Erythroblast (primary cell): ENCODE measurements around the gene FAM186B.

Source experiments
- DNase-seq, 2 experiments: peaks; one replicate each; lab custom pipeline; 2025; lab: John Stamatoyannopoulos, UW
- GATA1 ChIP-seq: IDR thresholded peaks from 2 replicates; pipeline ENCODE4 v1.6.1; 2011; ENCODE audit warnings: low read depth, mild to moderate bottlenecking, control low read depth, low read length, moderate library complexity
- POLR2A ChIP-seq: IDR thresholded peaks from 2 replicates; pipeline ENCODE4 v1.6.1; 2011; ENCODE audit warnings: mild to moderate bottlenecking, low read length

Gene FAM186B

DNA sequence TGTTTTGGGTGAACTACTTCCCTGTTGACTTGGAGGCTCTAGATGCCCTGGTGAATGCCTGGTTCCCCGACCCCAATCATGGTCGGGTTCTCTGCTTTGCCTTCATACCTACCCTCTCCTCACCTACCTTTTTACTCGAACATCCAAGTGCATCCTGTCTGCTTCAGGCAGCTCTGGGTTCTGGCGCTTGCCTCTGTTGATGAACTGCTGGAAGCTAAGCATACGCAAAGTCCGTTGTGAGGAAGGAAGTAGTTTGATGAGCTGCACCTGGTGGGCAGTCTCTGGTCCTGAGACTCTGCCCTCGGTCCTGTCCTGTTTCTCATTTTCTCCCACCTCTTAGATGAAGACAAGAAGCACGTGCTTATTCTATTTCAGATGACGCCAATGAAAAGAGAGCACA, 53.0 kb downstream of the FAM186B start:
- DNase-seq = no peak

GRCh38 chr12:49552014-49552413, 53.4 kb downstream of the FAM186B start:
- TF ChIP-seq POLR2A (no peak), GATA1 (no peak)
- DNase-seq = no peak

More for the DNA sequence above, 53.0 kb downstream of the FAM186B start:
- TF ChIP-seq GATA1 (no peak), POLR2A (no peak)

- no peak for TF ChIP-seq POLR2A
- no peak for TF ChIP-seq GATA1
- no peak for DNase-seq
These were observed 54.7 kb downstream of the FAM186B start for GRCh38 chr12:49550693-49551252.

- no peak for DNase-seq
- TF ChIP-seq GATA1 (no peak), POLR2A (no peak)
These were observed 55.4 kb downstream of the FAM186B start for GRCh38 chr12:49549735-49550692.

GRCh38 chr12:49548822-49549648, 56.4 kb downstream of the FAM186B start:
- DNase-seq = peak in 1 of 2 experiments; percentile 19
- no peak for TF ChIP-seq POLR2A
- no peak for TF ChIP-seq GATA1

DNA sequence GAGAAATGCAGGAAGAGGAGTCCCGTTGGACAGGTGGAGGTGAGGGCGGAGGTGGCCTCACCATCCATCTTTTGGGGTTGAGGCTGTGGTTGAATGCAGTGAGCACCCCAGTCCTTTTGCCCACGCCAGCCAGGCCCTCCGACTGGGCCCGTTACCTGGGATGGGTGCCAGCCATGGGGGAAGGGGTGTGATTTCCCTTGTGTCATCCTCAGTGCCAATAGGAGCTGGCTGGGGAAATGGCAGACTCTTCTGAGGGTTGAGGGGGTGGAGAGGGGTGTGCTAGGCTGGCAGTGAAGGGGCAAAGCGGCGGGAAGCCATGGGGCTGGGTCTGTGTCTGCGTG, 57.0 kb downstream of the FAM186B start:
- DNase-seq = no peak
- TF ChIP-seq GATA1 (no peak), POLR2A (no peak)

DNA sequence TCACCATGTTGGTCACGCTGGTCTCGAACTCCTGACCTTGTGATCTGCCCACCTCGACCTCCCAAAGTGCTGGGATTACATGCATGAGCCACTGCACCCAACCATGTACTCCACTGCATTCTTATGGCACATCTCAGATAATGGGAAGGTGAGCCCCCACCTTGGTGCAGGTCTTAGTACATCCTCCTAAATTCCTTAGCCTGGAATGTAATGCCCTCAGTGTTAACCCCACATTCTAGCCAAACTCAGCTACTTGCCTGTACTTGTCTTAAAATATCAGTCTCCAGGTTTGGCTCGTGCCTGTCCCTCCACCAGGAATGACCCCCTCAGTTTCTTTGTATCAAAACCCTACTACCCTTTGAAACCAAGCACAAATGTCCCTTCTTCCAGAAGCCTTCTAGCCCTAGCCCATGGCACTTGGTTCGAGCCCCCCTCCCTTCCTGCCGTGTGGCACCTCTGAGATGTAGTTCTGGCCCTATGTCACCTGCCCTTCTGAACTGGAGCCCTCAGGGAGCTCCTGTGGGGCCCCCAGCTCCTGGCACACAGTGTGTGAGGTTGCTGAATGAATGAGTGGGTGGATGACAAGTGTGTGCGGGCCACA, 58.2 kb downstream of the FAM186B start:
- DNase-seq = no peak
- TF ChIP-seq POLR2A = no peak
- TF ChIP-seq GATA1 = no peak

DNA sequence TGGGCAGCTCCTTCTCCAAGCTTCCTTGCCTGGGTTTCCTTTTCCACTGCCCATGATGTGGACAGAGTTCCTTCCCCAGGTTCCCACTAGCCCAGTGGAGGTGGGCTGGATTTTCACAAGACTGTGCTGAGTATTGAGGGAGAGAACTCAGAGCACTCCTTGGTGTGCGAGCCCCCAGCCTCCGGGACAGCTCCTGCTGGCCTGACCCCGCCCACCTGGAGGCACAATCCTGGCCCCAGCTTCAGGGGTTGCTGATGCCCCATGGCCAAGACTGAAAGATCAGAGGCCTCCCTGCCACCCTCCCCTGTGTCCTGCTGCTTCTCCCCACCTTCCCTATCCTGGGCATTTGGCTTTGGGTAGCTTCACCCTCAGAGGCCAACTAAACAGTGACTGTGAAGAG, 59.0 kb downstream of the FAM186B start:
- TF ChIP-seq GATA1 = no peak
- no peak for TF ChIP-seq POLR2A
- DNase-seq = no peak

DNA sequence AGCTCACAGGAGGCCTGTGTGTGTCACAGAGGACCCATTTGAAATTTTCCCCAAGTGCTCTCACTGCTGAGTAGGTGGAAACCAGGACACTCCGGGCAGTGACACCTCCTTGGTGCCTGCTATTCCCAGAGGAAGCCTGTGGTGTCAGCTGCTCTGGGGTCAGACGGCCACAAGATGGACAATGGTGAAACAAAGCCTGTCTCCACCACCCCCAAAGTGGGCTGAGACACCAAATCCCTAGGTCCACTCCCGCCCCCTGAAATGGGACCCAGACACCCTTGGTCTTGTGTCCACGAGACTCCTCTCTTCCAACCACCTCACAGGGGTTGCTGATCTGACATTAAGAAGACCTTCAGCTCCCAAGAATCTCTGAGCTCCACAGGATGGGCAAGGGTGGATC, 59.6 kb downstream of the FAM186B start:
- TF ChIP-seq GATA1 (no peak), POLR2A (no peak)
- no peak for DNase-seq

DNA sequence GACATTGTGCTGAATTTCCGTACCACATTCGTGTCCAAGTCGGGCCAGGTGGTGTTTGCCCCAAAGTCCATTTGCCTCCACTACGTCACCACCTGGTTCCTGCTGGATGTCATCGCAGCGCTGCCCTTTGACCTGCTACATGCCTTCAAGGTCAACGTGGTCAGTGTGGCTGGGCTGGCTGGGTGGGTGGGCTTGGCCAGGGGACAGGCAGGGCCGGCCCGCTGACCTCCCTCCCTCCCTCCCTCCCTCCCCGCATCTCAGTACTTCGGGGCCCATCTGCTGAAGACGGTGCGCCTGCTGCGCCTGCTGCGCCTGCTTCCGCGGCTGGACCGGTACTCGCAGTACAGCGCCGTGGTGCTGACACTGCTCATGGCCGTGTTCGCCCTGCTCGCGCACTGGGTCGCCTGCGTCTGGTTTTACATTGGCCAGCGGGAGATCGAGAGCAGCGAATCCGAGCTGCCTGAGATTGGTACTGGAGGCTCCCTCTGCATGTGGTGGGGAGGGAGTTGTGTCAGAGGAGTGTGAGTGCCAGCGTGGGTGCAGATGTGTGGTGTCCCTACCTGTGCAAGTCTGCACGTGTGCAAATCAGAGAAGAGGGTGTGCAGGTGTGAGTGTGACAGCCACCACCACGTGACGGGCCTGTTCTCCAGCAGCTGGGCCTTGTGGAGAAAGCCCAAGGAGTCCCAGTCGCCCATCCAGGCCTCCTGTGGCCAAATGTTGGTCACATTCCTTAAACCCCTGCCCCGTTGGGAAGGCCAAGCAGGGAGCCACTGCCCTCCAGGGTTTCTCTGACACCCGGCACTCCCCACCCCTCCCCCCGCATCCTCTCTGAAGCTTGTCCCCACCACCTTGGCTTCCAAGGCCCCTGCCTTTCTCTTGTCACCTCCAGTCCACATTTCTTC, 61.3 kb downstream of the FAM186B start:
- TF ChIP-seq POLR2A (no peak), GATA1 (no peak)
- DNase-seq = no peak

- no peak for DNase-seq
- TF ChIP-seq POLR2A = no peak
- TF ChIP-seq GATA1 = no peak
These were observed 62.1 kb downstream of the FAM186B start for GRCh38 chr12:49543221-49543913.

DNA sequence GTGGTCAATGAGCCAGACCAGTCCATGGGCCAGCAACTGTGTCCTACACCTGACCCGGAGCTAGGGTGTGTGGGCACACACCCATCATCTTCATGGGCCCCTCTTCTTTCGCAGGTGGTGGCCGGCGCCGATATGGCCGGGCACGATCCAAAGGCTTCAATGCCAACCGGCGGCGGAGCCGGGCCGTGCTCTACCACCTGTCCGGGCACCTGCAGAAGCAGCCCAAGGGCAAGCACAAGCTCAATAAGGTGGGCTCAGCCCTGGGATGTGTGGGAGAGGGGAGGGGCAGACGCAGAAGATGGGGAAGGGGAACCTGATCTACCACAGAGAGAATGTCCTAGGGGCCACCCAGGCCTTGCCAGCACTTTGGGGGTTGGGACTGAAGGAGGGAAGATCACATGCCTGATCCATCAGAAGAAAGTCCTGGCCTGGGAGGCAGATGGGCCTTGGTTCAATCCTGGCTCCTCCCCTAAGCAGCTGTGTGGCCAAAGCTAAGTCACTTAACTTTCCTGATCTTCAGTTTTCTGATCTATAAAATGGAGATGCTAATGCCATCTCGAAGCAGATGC, 62.8 kb downstream of the FAM186B start:
- DNase-seq = no peak
- TF ChIP-seq POLR2A (no peak), GATA1 (no peak)

- no peak for DNase-seq
- TF ChIP-seq POLR2A (no peak), GATA1 (no peak)
These were observed 63.4 kb downstream of the FAM186B start for GRCh38 chr12:49541911-49542505.
